Stimulated activated CD8-positive, alpha-beta memory T cell treated with anti-CD3 and anti-CD28 coated beads, Interleukin-12 subunit alpha, Interleukin-12 subunit beta, amount 100 ng/mL, for 24 hours (primary cell): ENCODE results near the gene TMEM126B.
A peak's percentile ranks its signal among the peaks of the same experiment; 100 is the strongest.
"Not testable (repeated sequence)": the region's sequence is repeated elsewhere in the genome, so short reads cannot be mapped to it uniquely, and the experiment has no call there.

Experiments
- DNase-seq: peaks from one replicate; pipeline ENCODE4 v3.0.0-alpha.2; 2020; ENCODE audit errors: extremely low read depth

The TMEM126B gene

GRCh38 chr11:85627998-85628770, at the start of gene TMEM126B:
TSS of gene TMEM126B (plus strand) at chr11:85628593. CDS start at chr11:85628608, 15 bp downstream.
- peak; percentile 92 for DNase-seq

GRCh38 chr11:85582111-85582510, 46.3 kb upstream of the TMEM126B start:
- no peak for DNase-seq

GRCh38 chr11:85589373-85589772, 39.0 kb upstream of the TMEM126B start:
- no peak for DNase-seq

GRCh38 chr11:85590848-85591483, 37.4 kb upstream of the TMEM126B start:
- no peak for DNase-seq

- no peak for DNase-seq
These were observed 33.0 kb upstream of the TMEM126B start for GRCh38 chr11:85595285-85595884.

GRCh38 chr11:85596886-85597285, 31.5 kb upstream of the TMEM126B start:
- no peak for DNase-seq

- no peak for DNase-seq
These were observed 29.3 kb upstream of the TMEM126B start for GRCh38 chr11:85599083-85599482.

GRCh38 chr11:85602526-85603213, 25.7 kb upstream of the TMEM126B start:
- DNase-seq, result no peak

- no peak for DNase-seq
These were observed 25.2 kb upstream of the TMEM126B start for GRCh38 chr11:85603220-85603619.

- DNase-seq, result not testable (repeated sequence)
These were observed 22.2 kb upstream of the TMEM126B start for GRCh38 chr11:85606237-85606636.

- DNase-seq, result not testable (repeated sequence)
These were observed 19.8 kb upstream of the TMEM126B start for GRCh38 chr11:85608621-85609020.

- not testable (repeated sequence) for DNase-seq
These were observed 19.1 kb upstream of the TMEM126B start for GRCh38 chr11:85609286-85609685.

GRCh38 chr11:85611643-85612042, 16.8 kb upstream of the TMEM126B start:
- DNase-seq, result not testable (repeated sequence)

- no peak for DNase-seq
These were observed 8.9 kb upstream of the TMEM126B start for GRCh38 chr11:85619499-85619898.

GRCh38 chr11:85620256-85620655, 8.1 kb upstream of the TMEM126B start:
- DNase-seq, result no peak

- no peak for DNase-seq
These were observed 1.9 kb upstream of the TMEM126B start for GRCh38 chr11:85626496-85626895.

- no peak for DNase-seq
These were observed 928 bp upstream of the TMEM126B start, which contains the start of gene DLG2 for GRCh38 chr11:85627332-85627997. TSS of gene DLG2 (minus strand) at chr11:85627344.

- DNase-seq, result no peak
These were observed 463 bp downstream of the TMEM126B start for GRCh38 chr11:85628771-85629341.

- no peak for DNase-seq
These were observed 6.4 kb downstream of the TMEM126B start for GRCh38 chr11:85634747-85635146.

GRCh38 chr11:85643191-85643614, 14.8 kb downstream of the TMEM126B start:
- DNase-seq, result no peak

GRCh38 chr11:85647078-85647477, 18.7 kb downstream of the TMEM126B start:
- DNase-seq, result no peak
